GM12874 (cell line): ENCODE measurements around the gene BMS1.

Source experiments
- TF ChIP-seq, protein P1 (sequence below): IDR thresholded peaks from 2 replicates; pipeline ENCODE4 v1.5.1; 2011; ENCODE audit warnings: low read depth, mild to moderate bottlenecking, control low read depth, low read length, moderate library complexity; ENCODE audit not compliant: insufficient read depth

BMS1 gene

DNA sequence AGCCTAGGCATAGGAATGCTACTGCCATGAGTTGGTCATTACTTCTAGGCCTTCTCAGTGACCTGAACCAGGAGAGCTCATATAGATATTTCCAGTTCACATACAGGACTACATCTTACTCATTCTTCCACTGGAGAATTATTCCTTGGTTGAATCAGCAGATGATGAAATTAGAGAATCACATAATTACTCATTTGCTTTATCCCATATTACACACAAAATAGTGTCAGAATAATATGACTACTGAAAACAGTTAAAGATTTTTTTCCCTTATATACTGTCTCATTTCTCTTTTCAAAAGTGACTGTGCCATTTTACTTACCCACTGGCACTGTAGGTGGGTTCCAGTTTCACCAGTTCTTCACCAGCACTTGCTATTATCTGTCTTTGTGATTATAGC, 18.5 kb downstream of the BMS1 start:
- TF ChIP-seq, protein P1, sequence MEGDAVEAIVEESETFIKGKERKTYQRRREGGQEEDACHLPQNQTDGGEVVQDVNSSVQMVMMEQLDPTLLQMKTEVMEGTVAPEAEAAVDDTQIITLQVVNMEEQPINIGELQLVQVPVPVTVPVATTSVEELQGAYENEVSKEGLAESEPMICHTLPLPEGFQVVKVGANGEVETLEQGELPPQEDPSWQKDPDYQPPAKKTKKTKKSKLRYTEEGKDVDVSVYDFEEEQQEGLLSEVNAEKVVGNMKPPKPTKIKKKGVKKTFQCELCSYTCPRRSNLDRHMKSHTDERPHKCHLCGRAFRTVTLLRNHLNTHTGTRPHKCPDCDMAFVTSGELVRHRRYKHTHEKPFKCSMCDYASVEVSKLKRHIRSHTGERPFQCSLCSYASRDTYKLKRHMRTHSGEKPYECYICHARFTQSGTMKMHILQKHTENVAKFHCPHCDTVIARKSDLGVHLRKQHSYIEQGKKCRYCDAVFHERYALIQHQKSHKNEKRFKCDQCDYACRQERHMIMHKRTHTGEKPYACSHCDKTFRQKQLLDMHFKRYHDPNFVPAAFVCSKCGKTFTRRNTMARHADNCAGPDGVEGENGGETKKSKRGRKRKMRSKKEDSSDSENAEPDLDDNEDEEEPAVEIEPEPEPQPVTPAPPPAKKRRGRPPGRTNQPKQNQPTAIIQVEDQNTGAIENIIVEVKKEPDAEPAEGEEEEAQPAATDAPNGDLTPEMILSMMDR, result no peak

GRCh38 chr10:42802876-42803275, 20.3 kb downstream of the BMS1 start:
- TF ChIP-seq, protein P1, result no peak

- TF ChIP-seq, protein P1, result no peak
Measured at GRCh38 chr10:42809676-42810075, 27.1 kb downstream of the BMS1 start.

DNA sequence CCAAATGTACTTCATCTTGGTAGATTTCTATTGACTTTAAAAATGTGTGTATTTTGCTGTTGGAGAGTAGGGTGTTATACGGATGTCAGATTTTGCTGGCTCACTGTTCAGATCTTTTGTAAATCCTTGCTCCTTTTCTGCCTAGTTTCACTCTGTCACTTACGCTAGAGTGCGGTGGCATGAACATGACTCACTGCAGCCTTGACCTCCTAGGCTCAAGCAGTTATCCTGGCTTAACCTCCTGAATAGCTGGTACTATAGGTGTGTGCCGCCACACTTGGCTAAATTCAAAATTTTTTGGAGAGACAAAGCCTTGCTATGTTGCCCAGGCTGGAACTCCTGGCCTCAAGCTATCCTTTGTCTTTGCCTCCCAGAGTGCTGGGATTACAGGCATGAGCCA, 29.4 kb downstream of the BMS1 start:
- TF ChIP-seq, protein P1, result no peak

DNA sequence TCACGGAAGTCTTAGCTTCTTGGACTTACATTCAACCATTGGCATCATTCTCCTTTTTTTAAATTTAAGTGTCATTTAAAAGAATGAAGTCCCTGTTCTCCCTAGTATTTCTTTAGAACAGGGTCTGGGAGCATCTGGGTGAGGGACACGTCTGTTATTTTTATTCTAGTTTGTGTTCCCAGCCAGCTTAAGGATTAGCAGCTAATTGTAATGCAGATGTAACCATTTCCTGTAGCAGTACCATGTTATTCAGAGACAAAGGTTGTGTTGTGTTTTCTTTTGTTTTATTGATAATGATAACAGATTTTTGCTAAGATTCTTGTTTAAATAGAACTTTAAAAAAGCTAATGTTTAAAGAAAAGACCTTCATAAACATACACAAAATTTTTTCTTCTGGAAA, 34.3 kb downstream of the BMS1 start:
- TF ChIP-seq, protein P1, result no peak

DNA sequence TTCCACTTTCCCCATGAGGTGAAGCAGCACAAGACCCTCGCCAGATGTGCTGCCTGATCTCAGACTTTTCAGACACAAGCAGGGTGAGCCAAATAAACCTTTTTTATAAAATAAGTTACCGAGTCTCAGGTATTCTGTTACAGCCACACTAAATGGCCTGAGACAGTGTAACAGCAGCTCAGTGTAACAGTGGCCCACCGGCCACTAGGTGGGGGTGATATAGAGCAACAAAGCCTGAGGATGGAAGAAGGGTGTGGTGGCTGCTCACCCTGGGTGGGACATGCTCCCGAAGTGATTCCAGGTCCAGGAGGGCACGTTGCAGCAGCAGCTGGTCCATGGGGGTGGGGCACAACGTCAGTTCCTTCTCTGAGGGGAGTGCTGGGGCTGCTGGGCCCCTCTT, 44.6 kb downstream of the BMS1 start:
- TF ChIP-seq, protein P1, result no peak

DNA sequence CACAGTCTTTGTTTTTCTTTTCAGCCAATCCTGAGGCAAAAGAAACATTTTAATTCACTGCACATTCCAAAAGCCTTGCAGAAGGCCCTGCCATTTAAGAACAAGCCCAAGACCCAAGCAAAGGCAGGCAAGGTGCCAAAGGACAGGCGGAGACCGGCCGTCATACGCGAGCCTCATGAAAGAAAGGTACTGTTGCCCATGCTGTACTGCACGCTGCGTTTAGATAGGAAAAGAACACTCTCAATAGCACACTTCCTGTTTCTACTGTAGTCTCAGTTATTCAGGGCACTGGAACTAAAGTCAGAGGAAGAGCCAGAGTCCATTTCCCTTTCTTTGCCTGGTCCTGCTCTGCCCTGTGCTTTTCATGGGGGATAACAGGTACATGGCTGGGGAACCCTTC, 47.6 kb downstream of the BMS1 start:
- TF ChIP-seq, protein P1, result no peak

- TF ChIP-seq, protein P1, result no peak
Measured at GRCh38 chr10:42836096-42836495, 53.5 kb downstream of the BMS1 start.
